ENCODE results near the gene PARD3. TPM values are rescaled to one million over a fixed set of nuclear protein-coding genes. Genes with fewer than 3 reads are reported as not detected.

PARD3 gene
- total RNA-seq, 2 donors from 2014 or later: 59.6 to 74.6 TPM

- no peak overlapping the region for H3K4me3 ChIP-seq (ENCODE audit: low read length)
- no peaks in the 10 kb centered on the region for H3K9me3 ChIP-seq (ENCODE audit: control insufficient read depth, low read length)
- no peak overlapping the region for H3K4me3 Mint-ChIP-seq
- no peaks in the 10 kb centered on the region for H3K27me3 Mint-ChIP-seq (ENCODE audit: insufficient read depth)
- no peak overlapping the region for H3K27ac Mint-ChIP-seq
- H3K27me3 ChIP-seq (ENCODE audit: control insufficient read depth, insufficient read depth, low read length, poor library complexity, severe bottlenecking): no peaks in the 10 kb centered on the region
- peaks cover 32% of the 10 kb centered on the region for H3K4me1 Mint-ChIP-seq
- 94 to 96% methylated on average over 23 to 25 of the region's 25 CpGs for WGBS, 2 experiments (ENCODE audit: insufficient coverage in 1 of 2, insufficient read length in 1 of 2)
- no peak for DNase-seq
- H3K4me1 ChIP-seq (ENCODE audit: control insufficient read depth, insufficient read depth, low read length): peaks cover 14% of the 10 kb centered on the region
- TF ChIP-seq CTCF (conservative IDR thresholded peaks at IDR 0.05): no peak
- no peak overlapping the region for H3K27ac ChIP-seq (ENCODE audit: low read depth, low read length)
- peaks cover 7% of the 10 kb centered on the region for H3K36me3 ChIP-seq (ENCODE audit: control insufficient read depth, insufficient read depth, low read length)
- H3K9me3 Mint-ChIP-seq: no peaks in the 10 kb centered on the region
- H3K9ac ChIP-seq (ENCODE audit: extremely low read depth, low read length, poor library complexity, severe bottlenecking): no peak overlapping the region
- peaks cover 16% of the 10 kb centered on the region for H3K36me3 Mint-ChIP-seq (ENCODE audit: low read depth)
Observed at GRCh38 chr10:34119456-34119855, 695.6 kb downstream of the PARD3 start.

GRCh38 chr10:34116681-34117271 lies 698.3 kb downstream of the PARD3 start:
- Mint-ChIP-seq H3K4me1 (peaks cover 20% of the 10 kb centered on the region), H3K9me3 (no peaks in the 10 kb centered on the region), H3K27ac (no peak overlapping the region), H3K36me3 (ENCODE audit: low read depth) (peaks cover 23% of the 10 kb centered on the region), H3K4me3 (no peak overlapping the region), H3K27me3 (ENCODE audit: insufficient read depth) (no peaks in the 10 kb centered on the region)
- H3K9me3 ChIP-seq (ENCODE audit: control insufficient read depth, low read length): no peaks in the 10 kb centered on the region
- H3K4me3 ChIP-seq (ENCODE audit: low read length): no peak overlapping the region
- no peak overlapping the region for H3K27ac ChIP-seq (ENCODE audit: low read depth, low read length)
- TF ChIP-seq CTCF (conservative IDR thresholded peaks at IDR 0.05): peak; percentile 8
- 90 to 98% methylated on average over 8 to 16 of the region's 16 CpGs for WGBS, 2 experiments (ENCODE audit: insufficient coverage in 1 of 2, insufficient read length in 1 of 2)
- H3K36me3 ChIP-seq (ENCODE audit: control insufficient read depth, insufficient read depth, low read length): peaks cover 7% of the 10 kb centered on the region
- no peak overlapping the region for H3K9ac ChIP-seq (ENCODE audit: extremely low read depth, low read length, poor library complexity, severe bottlenecking)
- peaks cover 11% of the 10 kb centered on the region for H3K4me1 ChIP-seq (ENCODE audit: control insufficient read depth, insufficient read depth, low read length)
- H3K27me3 ChIP-seq (ENCODE audit: control insufficient read depth, insufficient read depth, low read length, poor library complexity, severe bottlenecking): no peaks in the 10 kb centered on the region
- DNase-seq: no peak

GRCh38 chr10:34116220-34116641 lies 698.9 kb downstream of the PARD3 start:
- H3K27ac Mint-ChIP-seq: no peak overlapping the region
- Histone ChIP-seq H3K4me1 (ENCODE audit: control insufficient read depth, insufficient read depth, low read length) (peaks cover 6% of the 10 kb centered on the region), H3K27me3 (ENCODE audit: control insufficient read depth, insufficient read depth, low read length, poor library complexity, severe bottlenecking) (no peaks in the 10 kb centered on the region), H3K4me3 (ENCODE audit: low read length) (no peak overlapping the region), H3K36me3 (ENCODE audit: control insufficient read depth, insufficient read depth, low read length) (peaks cover 11% of the 10 kb centered on the region), H3K9me3 (ENCODE audit: control insufficient read depth, low read length) (no peaks in the 10 kb centered on the region), H3K9ac (ENCODE audit: extremely low read depth, low read length, poor library complexity, severe bottlenecking) (no peak overlapping the region), H3K27ac (ENCODE audit: low read depth, low read length) (no peak overlapping the region)
- no peak for DNase-seq
- WGBS, 2 experiments (ENCODE audit: insufficient coverage in 1 of 2, insufficient read length in 1 of 2): 83 to 91% methylated on average over 2 to 6 of the region's 6 CpGs
- no peaks in the 10 kb centered on the region for H3K9me3 Mint-ChIP-seq
- no peak overlapping the region for H3K4me3 Mint-ChIP-seq
- H3K27me3 Mint-ChIP-seq (ENCODE audit: insufficient read depth): no peaks in the 10 kb centered on the region
- peak; percentile 22 for TF ChIP-seq CTCF (conservative IDR thresholded peaks at IDR 0.05)
- H3K36me3 Mint-ChIP-seq (ENCODE audit: low read depth): peaks cover 24% of the 10 kb centered on the region
- H3K4me1 Mint-ChIP-seq: peaks cover 15% of the 10 kb centered on the region

All from endodermal cell (in vitro differentiated cells).